Neuronal stem cell (in vitro differentiated cells): ENCODE measurements around the gene TNC.

Experiments used
- DNase-seq: peaks from one replicate; pipeline ENCODE4 v3.0.0-alpha.2; 2013; ENCODE audit warnings: low spot score
- H2AFZ ChIP-seq: one replicate; pipeline ENCODE4 v1.6.1; 2013; ENCODE audit warnings: mild to moderate bottlenecking, low read length, inconsistent platforms
- H2AK5ac ChIP-seq: 2 replicates; pipeline ENCODE4 v1.6.1; 2013; ENCODE audit warnings: low read depth, mild to moderate bottlenecking, inconsistent platforms, low read length, moderate library complexity, mixed read lengths
- H2BK120ac ChIP-seq: 2 replicates; pipeline ENCODE4 v1.6.1; 2013; ENCODE audit warnings: low read depth, mild to moderate bottlenecking, inconsistent platforms, low read length, moderate library complexity, mixed read lengths
- H2BK12ac ChIP-seq: one replicate; pipeline ENCODE4 v1.6.1; 2013; ENCODE audit warnings: low read length, inconsistent platforms
- H2BK15ac ChIP-seq: 2 replicates; pipeline ENCODE4 v1.6.1; 2013; ENCODE audit warnings: mild to moderate bottlenecking, low read length, inconsistent platforms, mixed read lengths
- H2BK5ac ChIP-seq: one replicate; pipeline ENCODE4 v1.6.1; 2013; ENCODE audit warnings: inconsistent platforms, mild to moderate bottlenecking, low read length, moderate library complexity
- H3K14ac ChIP-seq: one replicate; pipeline ENCODE4 v1.6.1; 2013; ENCODE audit warnings: low read length, inconsistent platforms
- H3K18ac ChIP-seq: 2 replicates; pipeline ENCODE4 v1.6.1; 2013; ENCODE audit warnings: low read length, inconsistent platforms
- H3K23ac ChIP-seq: 2 replicates; pipeline ENCODE4 v1.6.1; 2013; ENCODE audit warnings: low read depth, mild to moderate bottlenecking, mixed read lengths, low read length, inconsistent platforms; ENCODE audit not compliant: poor library complexity
- H3K27ac ChIP-seq: replicated peaks from 3 replicates; pipeline ENCODE4 v1.5.1; 2013; ENCODE audit warnings: low read length, inconsistent platforms
- H3K27me3 ChIP-seq, 3 experiments: 2 replicates each; pipeline ENCODE4 v1.6.1; 2013; ENCODE audit warnings: low read length in 3 of 3, mild to moderate bottlenecking in 2 of 3, inconsistent platforms in 1 of 3, low read depth in 1 of 3, mixed read lengths in 1 of 3, moderate library complexity in 1 of 3; ENCODE audit not compliant: control insufficient read depth in 3 of 3, insufficient read depth in 3 of 3
- H3K36me3 ChIP-seq, 2 donors: replicated peaks in 1 of 2; 2 replicates each; pipeline ENCODE4 v1.6.1; 2013; ENCODE audit warnings: low read length in 2 of 2; ENCODE audit not compliant: control insufficient read depth in 2 of 2, insufficient read depth in 2 of 2
- H3K4ac ChIP-seq: 2 replicates; pipeline ENCODE4 v1.6.1; 2013; ENCODE audit warnings: inconsistent platforms, mild to moderate bottlenecking, low read length, moderate library complexity
- H3K4me1 ChIP-seq, 2 donors: 1 replicate in 1 of 2; 2 replicates in 1 of 2; pipeline ENCODE4 v1.6.1; 2013; ENCODE audit warnings: low read length in 2 of 2, low read depth in 1 of 2; ENCODE audit not compliant: control insufficient read depth in 2 of 2, insufficient read depth in 1 of 2
- H3K4me2 ChIP-seq: one replicate; pipeline ENCODE4 v1.6.1; 2013; ENCODE audit warnings: mild to moderate bottlenecking, low read length, inconsistent platforms; ENCODE audit not compliant: insufficient read depth, poor library complexity, severe bottlenecking
- H3K4me3 ChIP-seq, 2 donors: 2 replicates each; pipeline ENCODE4 v1.5.1; 2013; ENCODE audit warnings: low read length in 2 of 2, mild to moderate bottlenecking in 2 of 2, inconsistent platforms in 1 of 2, moderate library complexity in 1 of 2
- H3K79me1 ChIP-seq: one replicate; pipeline ENCODE4 v1.6.1; 2013; ENCODE audit warnings: low read depth, mild to moderate bottlenecking, inconsistent platforms, low read length, moderate library complexity
- H3K9ac ChIP-seq: one replicate; pipeline ENCODE4 v1.6.1; 2013; ENCODE audit warnings: mild to moderate bottlenecking, low read depth, low read length, inconsistent platforms; ENCODE audit not compliant: poor library complexity
- H3K9me3 ChIP-seq, 2 donors: replicated peaks in 1 of 2; 2 replicates each; pipeline versions ENCODE3 to v1.6.1; 2013; ENCODE audit warnings: low read length in 2 of 2, mild to moderate bottlenecking in 2 of 2, inconsistent platforms in 1 of 2, low read depth in 1 of 2, mixed read lengths in 1 of 2, moderate library complexity in 1 of 2; ENCODE audit not compliant: control insufficient read depth in 2 of 2, insufficient read depth in 1 of 2
- H4K8ac ChIP-seq: one replicate; pipeline ENCODE4 v1.6.1; 2013; ENCODE audit warnings: low read depth, mild to moderate bottlenecking, inconsistent platforms, low read length, moderate library complexity
- H4K91ac ChIP-seq: one replicate; pipeline ENCODE4 v1.6.1; 2013; ENCODE audit warnings: low read length, low read depth, mild to moderate bottlenecking, inconsistent platforms; ENCODE audit not compliant: poor library complexity
- WGBS, 2 donors: extraction: QIAGEN DNeasy Blood & Tissue Kit; methylation state at CpG; one replicate each; pipeline ENCODE4 v1.1.7; 2013; ENCODE audit warnings: missing lambda C conversion rate in 2 of 2, mixed read lengths in 1 of 2; ENCODE audit not compliant: insufficient read length in 2 of 2, insufficient replicate concordance in 1 of 2; ENCODE audit errors: extremely low coverage in 2 of 2; 5-methylcytosine and 5-hydroxymethylcytosine counted together

The TNC gene

GRCh38 chr9:115098226-115098965 is 19.6 kb downstream of the TNC start:
- Histone ChIP-seq H2BK15ac (no peak overlapping the region), H3K27ac (no peak overlapping the region), H3K36me3 (no peaks in the 10 kb centered on the region), H3K4me3 (no peak overlapping the region), H4K91ac (no peak overlapping the region), H3K4ac (no peak overlapping the region), H3K9me3 (no peaks in the 10 kb centered on the region), H3K18ac (no peak overlapping the region), H3K4me1 (peaks cover 0 to 4% of the 10 kb centered on the region in 2 donors), H3K79me1 (no peaks in the 10 kb centered on the region), H2AK5ac (no peak overlapping the region), H3K9ac (no peak overlapping the region), H3K14ac (no peak overlapping the region), H3K27me3 (no peaks in the 10 kb centered on the region), H3K4me2 (no peak overlapping the region), H2AFZ (no peak overlapping the region), H2BK5ac (no peak overlapping the region), H4K8ac (no peak overlapping the region), H2BK120ac (no peak overlapping the region), H3K23ac (no peak overlapping the region), H2BK12ac (no peak overlapping the region)
- no CpG with 5 or more reads among the region's 5 CpGs for WGBS, 2 donors
- DNase-seq: no peak

GRCh38 chr9:115093520-115093919 is 24.4 kb downstream of the TNC start:
- whole genome bisulfite sequencing, 2 donors: no CpG with 5 or more reads among the region's 2 CpGs

GRCh38 chr9:115090486-115090885 is 27.5 kb downstream of the TNC start:
- no peak for DNase-seq
- no peak overlapping the region for H2AK5ac ChIP-seq
- no peak overlapping the region for H3K9ac ChIP-seq
- no peak overlapping the region for H3K4me3 ChIP-seq
- H3K14ac ChIP-seq: no peak overlapping the region
- no peak overlapping the region for H2BK15ac ChIP-seq
- H3K4me1 ChIP-seq: no peaks in the 10 kb centered on the region
- H2BK5ac ChIP-seq: no peak overlapping the region
- no peaks in the 10 kb centered on the region for H3K27me3 ChIP-seq
- no peak overlapping the region for H4K8ac ChIP-seq
- no peak overlapping the region for H3K4ac ChIP-seq
- H2AFZ ChIP-seq: no peak overlapping the region
- H3K18ac ChIP-seq: no peak overlapping the region
- H3K4me2 ChIP-seq: no peak overlapping the region
- H3K36me3 ChIP-seq: peaks cover 0 to 7% of the 10 kb centered on the region in 2 donors
- H3K9me3 ChIP-seq: no peaks in the 10 kb centered on the region
- no peak overlapping the region for H2BK12ac ChIP-seq
- WGBS, 2 donors: no CpG with 5 or more reads among the region's 9 CpGs
- no peak overlapping the region for H3K27ac ChIP-seq
- no peak overlapping the region for H3K23ac ChIP-seq
- no peak overlapping the region for H2BK120ac ChIP-seq
- no peaks in the 10 kb centered on the region for H3K79me1 ChIP-seq
- H4K91ac ChIP-seq: no peak overlapping the region

More at GRCh38 chr9:115093520-115093919, 24.4 kb downstream of the TNC start:
- Histone ChIP-seq H2BK12ac (no peak overlapping the region), H3K4me2 (no peak overlapping the region), H4K8ac (no peak overlapping the region), H3K4me3 (no peak overlapping the region), H2AK5ac (no peak overlapping the region), H3K9ac (no peak overlapping the region), H3K27me3 (no peaks in the 10 kb centered on the region), H3K14ac (no peak overlapping the region), H2BK5ac (no peak overlapping the region), H3K4me1 (peaks cover 0 to under 1% of the 10 kb centered on the region in 2 donors), H3K9me3 (no peaks in the 10 kb centered on the region), H2BK15ac (no peak overlapping the region), H3K4ac (no peak overlapping the region), H3K27ac (no peak overlapping the region), H2BK120ac (no peak overlapping the region), H3K23ac (no peak overlapping the region), H2AFZ (no peak overlapping the region), H3K18ac (no peak overlapping the region), H3K36me3 (no peaks in the 10 kb centered on the region), H4K91ac (no peak overlapping the region), H3K79me1 (no peaks in the 10 kb centered on the region)
- no peak for DNase-seq

- Histone ChIP-seq H3K9ac (no peak overlapping the region), H3K9me3 (no peaks in the 10 kb centered on the region), H3K4me2 (no peak overlapping the region), H3K14ac (no peak overlapping the region), H3K4ac (no peak overlapping the region), H3K4me1 (peaks cover 0 to 1% of the 10 kb centered on the region in 2 donors), H2BK15ac (no peak overlapping the region), H2AK5ac (no peak overlapping the region), H3K27ac (no peak overlapping the region), H3K36me3 (peaks cover 0 to 7% of the 10 kb centered on the region in 2 donors), H3K27me3 (no peaks in the 10 kb centered on the region), H3K18ac (no peak overlapping the region), H3K79me1 (no peaks in the 10 kb centered on the region), H2BK5ac (no peak overlapping the region), H2BK12ac (no peak overlapping the region), H2AFZ (no peak overlapping the region), H4K8ac (no peak overlapping the region), H2BK120ac (no peak overlapping the region), H3K4me3 (no peak overlapping the region), H4K91ac (no peak overlapping the region), H3K23ac (no peak overlapping the region)
- no peak for DNase-seq
- no CpG with 5 or more reads among the region's 1 CpG for WGBS, 2 donors
Measured at GRCh38 chr9:115088860-115089259, 29.1 kb downstream of the TNC start.
